GM23338 (cell line): ENCODE results near the gene ZBTB12. TPM values are rescaled to one million over a fixed set of nuclear protein-coding genes. Genes with fewer than 3 reads are reported as not detected.

Experiments
- ATAC-seq: fragments of 200-7000 bp; cut with Tn5 transposase; 3 replicates; pipeline ENCODE4 v1.9.1; 2020
- DNase-seq: peaks from one replicate; pipeline ENCODE4 v3.0.0-alpha.2; 2015; ENCODE audit warnings: low spot score
- H2AFZ ChIP-seq: fragments of 200-600 bp; sonication (generic); 2 replicates; pipeline ENCODE4 v1.8.0; 2016; ENCODE audit warnings: antibody characterized with exemption, mild to moderate bottlenecking, moderate library complexity
- H3F3A ChIP-seq: fragments of 200-600 bp; sonication (generic); replicated peaks from 2 replicates; pipeline ENCODE4 v1.8.0; 2017; ENCODE audit warnings: antibody characterized with exemption, mixed run types, low read depth
- H3K27ac ChIP-seq: fragments of 200-600 bp; sonication (generic); 2 replicates; pipeline ENCODE4 v1.6.1; 2016; ENCODE audit warnings: low read depth
- H3K27me3 ChIP-seq: fragments of 200-600 bp; sonication (generic); 2 replicates; pipeline ENCODE4 v1.8.0; 2016; ENCODE audit warnings: mild to moderate bottlenecking, mixed run types, moderate library complexity; ENCODE audit not compliant: insufficient read depth
- H3K36me3 ChIP-seq: fragments of 200-600 bp; sonication (generic); 2 replicates; pipeline ENCODE4 v1.8.0; 2016; ENCODE audit warnings: mild to moderate bottlenecking; ENCODE audit not compliant: insufficient read depth
- H3K4me1 ChIP-seq: fragments of 200-600 bp; sonication (generic); 2 replicates; pipeline ENCODE4 v1.8.0; 2016; ENCODE audit warnings: mild to moderate bottlenecking, moderate library complexity; ENCODE audit not compliant: insufficient read depth
- H3K4me2 ChIP-seq: fragments of 200-600 bp; sonication (generic); 2 replicates; pipeline ENCODE4 v1.7.1; 2017; ENCODE audit warnings: mixed run types
- H3K4me3 ChIP-seq: fragments of 200-600 bp; sonication (generic); 2 replicates; pipeline ENCODE4 v1.6.1; 2016; ENCODE audit warnings: mixed run types
- H3K79me2 ChIP-seq: fragments of 200-600 bp; sonication (generic); replicated peaks from 2 replicates; pipeline ENCODE4 v1.8.0; 2017; ENCODE audit warnings: mild to moderate bottlenecking; ENCODE audit not compliant: insufficient read depth
- H3K9me2 ChIP-seq: fragments of 200-600 bp; sonication (generic); 2 replicates; pipeline ENCODE4 v1.8.0; 2017; ENCODE audit not compliant: insufficient read depth
- H4K20me1 ChIP-seq: fragments of 200-600 bp; sonication (generic); replicated peaks from 2 replicates; pipeline ENCODE4 v1.8.0; 2017; ENCODE audit warnings: mild to moderate bottlenecking; ENCODE audit not compliant: insufficient read depth
- H3K27ac Mint-ChIP-seq: 2 replicates; pipeline ENCODE4 v1.8.0; 2020; ENCODE audit warnings: inconsistent platforms, mild to moderate bottlenecking, moderate library complexity, mixed read lengths
- H3K27me3 Mint-ChIP-seq: 3 replicates; pipeline ENCODE4 v1.8.0; 2022; ENCODE audit warnings: low read depth, mild to moderate bottlenecking, moderate library complexity, mixed read lengths, inconsistent platforms; ENCODE audit not compliant: insufficient read depth, poor library complexity
- H3K36me3 Mint-ChIP-seq: 3 replicates; pipeline ENCODE4 v1.8.0; 2021; ENCODE audit warnings: low read depth, mild to moderate bottlenecking, inconsistent platforms, moderate library complexity, mixed read lengths
- H3K4me1 Mint-ChIP-seq: 3 replicates; pipeline ENCODE4 v1.8.0; 2020; ENCODE audit warnings: mild to moderate bottlenecking, inconsistent platforms, mixed read lengths
- H3K4me3 Mint-ChIP-seq: 3 replicates; pipeline ENCODE4 v1.8.0; 2021; ENCODE audit warnings: moderate library complexity, mild to moderate bottlenecking, inconsistent platforms, mixed read lengths
- H3K9me3 Mint-ChIP-seq: 3 replicates; pipeline ENCODE4 v1.8.0; 2020; ENCODE audit warnings: moderate library complexity, mild to moderate bottlenecking, inconsistent platforms, mixed read lengths
- CTCF ChIP-seq, 2 experiments: fragments of 200-600 bp in 1 of 2; sonication (generic) in 1 of 2; conservative IDR thresholded peaks; 2 replicates each; pipeline versions ENCODE4 v1.5.1 to v1.6.1; 2016 to 2017; ENCODE audit warnings: antibody characterized with exemption in 2 of 2, low read depth in 2 of 2, mild to moderate bottlenecking in 2 of 2, moderate library complexity in 1 of 2
- ETS1 ChIP-seq: IDR thresholded peaks from 2 replicates; pipeline ENCODE4 v1.6.1; 2016; ENCODE audit warnings: antibody characterized with exemption
- EZH2 ChIP-seq: fragments of 200-600 bp; sonication (generic); IDR thresholded peaks from one replicate; pipeline ENCODE4 v1.8.0; 2017; ENCODE audit warnings: antibody characterized with exemption, mild to moderate bottlenecking, low read depth; ENCODE audit not compliant: unreplicated experiment
- JUNB ChIP-seq: IDR thresholded peaks from one replicate; pipeline ENCODE4 v1.6.1; 2016; ENCODE audit warnings: antibody characterized with exemption; ENCODE audit not compliant: unreplicated experiment
- NANOG ChIP-seq: IDR thresholded peaks from 2 replicates; pipeline ENCODE4 v1.6.1; 2016; ENCODE audit warnings: antibody characterized with exemption, borderline replicate concordance
- POLR2AphosphoS5 ChIP-seq: IDR thresholded peaks from 2 replicates; pipeline ENCODE4 v1.6.1; 2016; ENCODE audit warnings: antibody characterized with exemption, low read depth
- REST ChIP-seq: IDR thresholded peaks from one replicate; pipeline ENCODE4 v1.6.1; 2018; ENCODE audit warnings: antibody characterized with exemption; ENCODE audit not compliant: unreplicated experiment
- ZNF114 ChIP-seq: fragments of 250-450 bp; sonication (Bioruptor Pico); IDR thresholded peaks from 2 replicates; pipeline ENCODE4 v1.5.0; 2020; ENCODE audit warnings: mild to moderate bottlenecking, moderate library complexity
- ZNF331 ChIP-seq: fragments of 250-450 bp; sonication (Bioruptor Pico); IDR thresholded peaks from 2 replicates; pipeline ENCODE4 v1.5.0; 2020; ENCODE audit warnings: low read depth, mild to moderate bottlenecking, moderate library complexity
- ZNF462 ChIP-seq: fragments of 250-450 bp; sonication (Bioruptor Pico); IDR thresholded peaks from 2 replicates; pipeline ENCODE4 v1.5.0; 2020; ENCODE audit warnings: mild to moderate bottlenecking, moderate library complexity
- polyA plus RNA-seq: library from polyadenylated mRNA; unstranded; fragments of >200 nt; fragmentation: Nextera tagmentation; extraction: Ambion mirVana; gene quantifications from 2 replicates; pipeline ENCODE4 v1.2.1, GENCODE V29; 2016
- total RNA-seq: library from RNA; depleted of rRNA; stranded (reverse); fragments of >200 nt; shearing (Covaris generic); gene quantifications from 2 replicates; pipeline ENCODE4 v1.2.3, GENCODE V29; 2014

ZBTB12 gene
- total and polyA plus RNA-seq, 2 experiments from 2014 or later = 0.18 to 14.4 TPM

GRCh38 chr6:31876357-31876756, 25.5 kb downstream of the ZBTB12 start:
- H3K4me1 ChIP-seq = peaks cover 5% of the 10 kb centered on the region; the same call in 1 of the 2 replicates
- no peak overlapping the region for H3K27ac ChIP-seq
- H3K9me2 ChIP-seq = no peaks in the 10 kb centered on the region
- peaks cover 8% of the 10 kb centered on the region for H3K4me1 Mint-ChIP-seq
- H3K36me3 ChIP-seq = peaks cover 5% of the 10 kb centered on the region; the same call in 1 of the 2 replicates
- H3K79me2 ChIP-seq = no peaks in the 10 kb centered on the region
- H3K4me2 ChIP-seq = no peak overlapping the region
- H3K9me3 Mint-ChIP-seq = no peaks in the 10 kb centered on the region
- no peak overlapping the region for H3K27ac Mint-ChIP-seq
- H3K27me3 ChIP-seq = no peaks in the 10 kb centered on the region
- ATAC-seq (no peak), DNase-seq (no peak)
- H3K4me3 Mint-ChIP-seq = no peak overlapping the region
- H4K20me1 ChIP-seq = peaks cover 3% of the 10 kb centered on the region; the same call in 1 of the 2 replicates
- peaks cover 20% of the 10 kb centered on the region for H3K36me3 Mint-ChIP-seq
- TF ChIP-seq ZNF331 (CRISPR knock-in tag) (no peak), JUNB (no peak), NANOG (no peak), ZNF114 (CRISPR knock-in tag) (no peak), POLR2AphosphoS5 (no peak)
- peaks cover 5% of the 10 kb centered on the region for H3K27me3 Mint-ChIP-seq
- no peak overlapping the region for H3K4me3 ChIP-seq
- peaks cover 14% of the 10 kb centered on the region for H3F3A ChIP-seq
- H2AFZ ChIP-seq = no peak overlapping the region

- Mint-ChIP-seq H3K4me1 (peaks cover 12% of the 10 kb centered on the region), H3K27me3 (peaks cover 5% of the 10 kb centered on the region), H3K27ac (no peak overlapping the region), H3K36me3 (peaks cover 15% of the 10 kb centered on the region), H3K4me3 (no peak overlapping the region), H3K9me3 (no peaks in the 10 kb centered on the region)
- no peaks in the 10 kb centered on the region for H3K9me2 ChIP-seq
- H3K4me3 ChIP-seq = no peak overlapping the region
- H3K79me2 ChIP-seq = no peaks in the 10 kb centered on the region
- peaks cover 3% of the 10 kb centered on the region; the same call in 1 of the 2 replicates for H4K20me1 ChIP-seq
- H3K36me3 ChIP-seq = peaks cover 2% of the 10 kb centered on the region; the same call in 1 of the 2 replicates
- no peak overlapping the region for H3K27ac ChIP-seq
- no peak for DNase-seq
- H3K4me1 ChIP-seq = peaks cover 10% of the 10 kb centered on the region; the same call in 1 of the 2 replicates
- peaks cover 14% of the 10 kb centered on the region for H3F3A ChIP-seq
- no peak overlapping the region for H2AFZ ChIP-seq
- H3K4me2 ChIP-seq = no peak overlapping the region
- H3K27me3 ChIP-seq = no peaks in the 10 kb centered on the region
- no peak for ATAC-seq
- TF ChIP-seq REST = no peak
- TF ChIP-seq EZH2 = no peak
- no peak for TF ChIP-seq CTCF (conservative IDR thresholded peaks at IDR 0.05; ENCODE audit: low read depth in 2 of 2)
- TF ChIP-seq ZNF462 (CRISPR knock-in tag) = no peak
- TF ChIP-seq ZNF331 (CRISPR knock-in tag) = no peak
- TF ChIP-seq ETS1 = no peak
These were observed 26.0 kb downstream of the ZBTB12 start for GRCh38 chr6:31875877-31876276.
